ENCODE data around the gene SUV39H2.
A peak's percentile ranks its signal among the peaks of the same experiment; 100 is the strongest.
"Not testable (repeated sequence)": the region's sequence is repeated elsewhere in the genome, so short reads cannot be mapped to it uniquely, and the experiment has no call there.

Gene SUV39H2

GRCh38 chr10:14878266-14879123 lies at the start of gene SUV39H2:
Gene SUV39H2, plus strand, starts transcription at chr10:14878866. Its CDS starts 23 bp downstream, at chr10:14878889.
- peak; percentile 94 for DNase-seq

GRCh38 chr10:14833106-14833505 lies 45.6 kb upstream of the SUV39H2 start:
- no peak for DNase-seq

- DNase-seq, result peak; percentile 78
Observed at GRCh38 chr10:14836208-14836607, 42.5 kb upstream of the SUV39H2 start.

- DNase-seq, result peak; percentile 50
Observed at GRCh38 chr10:14837003-14837756, 41.5 kb upstream of the SUV39H2 start.

GRCh38 chr10:14837757-14838581 lies 40.7 kb upstream of the SUV39H2 start, which contains the start of the genes CDNF, HSPA14 and MSANTD7:
Gene CDNF, minus strand, starts transcription at chr10:14838037. Its CDS starts 91 bp downstream, at chr10:14837946.
Gene HSPA14, plus strand, starts transcription at chr10:14838306. Its CDS starts 97 bp downstream, at chr10:14838403.
Gene MSANTD7, plus strand, starts transcription at chr10:14838306. Its CDS starts 3,979 bp downstream, at chr10:14842285.
- DNase-seq, result peak; percentile 98

GRCh38 chr10:14838582-14839304 lies 39.9 kb upstream of the SUV39H2 start:
- DNase-seq, result peak; percentile 34

- peak; percentile 9 for DNase-seq
Observed at GRCh38 chr10:14839305-14839695, 39.4 kb upstream of the SUV39H2 start.

GRCh38 chr10:14840178-14840577 lies 38.5 kb upstream of the SUV39H2 start:
- no peak for DNase-seq

GRCh38 chr10:14843327-14843988 lies 35.2 kb upstream of the SUV39H2 start:
- no peak for DNase-seq

- no peak for DNase-seq
Observed at GRCh38 chr10:14844948-14845347, 33.7 kb upstream of the SUV39H2 start.

- no peak for DNase-seq
Observed at GRCh38 chr10:14852236-14852635, 26.4 kb upstream of the SUV39H2 start.

GRCh38 chr10:14855453-14855852 lies 23.2 kb upstream of the SUV39H2 start:
- no peak for DNase-seq

GRCh38 chr10:14858338-14858960 lies 20.2 kb upstream of the SUV39H2 start:
- no peak for DNase-seq

GRCh38 chr10:14859043-14859442 lies 19.6 kb upstream of the SUV39H2 start:
- no peak for DNase-seq

- DNase-seq, result no peak
Observed at GRCh38 chr10:14859775-14860174, 18.9 kb upstream of the SUV39H2 start.

GRCh38 chr10:14860791-14861190 lies 17.9 kb upstream of the SUV39H2 start:
- DNase-seq, result no peak

- DNase-seq, result not testable (repeated sequence)
Observed at GRCh38 chr10:14864466-14864865, 14.2 kb upstream of the SUV39H2 start.

GRCh38 chr10:14864871-14865270 lies 13.8 kb upstream of the SUV39H2 start:
- not testable (repeated sequence) for DNase-seq

- DNase-seq, result no peak
Observed at GRCh38 chr10:14873090-14873760, 5.4 kb upstream of the SUV39H2 start.

- DNase-seq, result no peak
Observed at GRCh38 chr10:14875941-14876340, 2.7 kb upstream of the SUV39H2 start.

Measured in NCI-H69 (cell line).